ENCODE measurements around the gene PLAC9. TPM values are rescaled to one million over a fixed set of nuclear protein-coding genes. Genes with fewer than 3 reads are reported as not detected.

Gene PLAC9
- total and polyA plus RNA-seq, 9 donors = 81.2 to 137 (median 107) TPM

- Histone ChIP-seq H3K36me3 (ENCODE audit: control insufficient read depth, insufficient read depth, low read length) (peaks cover 73% of the 10 kb centered on the region), H3K4me3 (ENCODE audit: low read length) (no peak overlapping the region), H3K27me3 (ENCODE audit: control insufficient read depth, insufficient read depth, low read length) (no peaks in the 10 kb centered on the region), H3K27ac (ENCODE audit: low read length) (peak overlapping the region; percentile 62), H3K4me1 (ENCODE audit: control insufficient read depth, insufficient read depth, low read length) (peaks cover 56% of the 10 kb centered on the region), H3K9me3 (replicated peaks; ENCODE audit: control insufficient read depth, low read depth, low read length) (no peaks in the 10 kb centered on the region)
- DNase-seq = no peak
- WGBS (ENCODE audit: insufficient coverage) = 87% methylated on average over 19 of the region's 28 CpGs
Observed at GRCh38 chr10:80166581-80167470, 34.3 kb downstream of the PLAC9 start.

GRCh38 chr10:80167471-80168161, 35.1 kb downstream of the PLAC9 start:
- Histone ChIP-seq H3K36me3 (ENCODE audit: control insufficient read depth, insufficient read depth, low read length) (peaks cover 72% of the 10 kb centered on the region), H3K27me3 (ENCODE audit: control insufficient read depth, insufficient read depth, low read length) (no peaks in the 10 kb centered on the region), H3K4me3 (ENCODE audit: low read length) (no peak overlapping the region), H3K9me3 (replicated peaks; ENCODE audit: control insufficient read depth, low read depth, low read length) (no peaks in the 10 kb centered on the region), H3K27ac (ENCODE audit: low read length) (peak overlapping the region; percentile 62), H3K4me1 (ENCODE audit: control insufficient read depth, insufficient read depth, low read length) (peaks cover 53% of the 10 kb centered on the region)
- 76% methylated on average over 6 of the region's 8 CpGs for WGBS (ENCODE audit: insufficient coverage)
- no peak for DNase-seq

- no peak overlapping the region for H3K4me3 ChIP-seq (ENCODE audit: low read length)
- peaks cover 72% of the 10 kb centered on the region for H3K36me3 ChIP-seq (ENCODE audit: control insufficient read depth, insufficient read depth, low read length)
- no peaks in the 10 kb centered on the region for H3K27me3 ChIP-seq (ENCODE audit: control insufficient read depth, insufficient read depth, low read length)
- WGBS (ENCODE audit: insufficient coverage) = no CpG with 5 or more reads among the region's 7 CpGs
- H3K9me3 ChIP-seq (replicated peaks; ENCODE audit: control insufficient read depth, low read depth, low read length) = no peaks in the 10 kb centered on the region
- peaks cover 58% of the 10 kb centered on the region for H3K4me1 ChIP-seq (ENCODE audit: control insufficient read depth, insufficient read depth, low read length)
- peak overlapping the region; percentile 62 for H3K27ac ChIP-seq (ENCODE audit: low read length)
- no peak for DNase-seq
Observed at GRCh38 chr10:80168162-80168511, 35.6 kb downstream of the PLAC9 start.

GRCh38 chr10:80168679-80169380, 36.3 kb downstream of the PLAC9 start:
- WGBS (ENCODE audit: insufficient coverage) = 87% methylated on average over 11 of the region's 13 CpGs
- H3K4me1 ChIP-seq (ENCODE audit: control insufficient read depth, insufficient read depth, low read length) = peaks cover 63% of the 10 kb centered on the region
- peak overlapping the region; percentile 62 for H3K27ac ChIP-seq (ENCODE audit: low read length)

DNA sequence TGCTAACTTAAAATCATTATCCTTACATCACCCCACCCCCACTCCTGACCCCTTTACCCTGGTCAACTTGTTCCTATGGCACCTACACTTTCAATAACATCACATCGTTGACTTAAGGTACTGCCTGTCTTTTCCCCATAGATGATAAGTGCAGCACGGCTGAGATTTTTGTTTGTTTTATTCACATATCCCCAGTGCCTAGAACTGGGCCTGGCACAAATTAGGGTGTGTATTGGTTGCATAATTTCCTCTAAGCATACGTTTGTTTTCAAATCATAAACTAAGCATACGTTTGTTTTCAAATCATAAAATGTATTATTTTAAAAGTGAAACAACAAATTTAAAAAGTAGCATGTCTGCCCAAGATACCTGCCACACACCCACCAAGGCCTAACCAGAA, 37.5 kb downstream of the PLAC9 start:
- Histone ChIP-seq H3K4me3 (ENCODE audit: low read length) (no peak overlapping the region), H3K9me3 (replicated peaks; ENCODE audit: control insufficient read depth, low read depth, low read length) (no peaks in the 10 kb centered on the region), H3K36me3 (ENCODE audit: control insufficient read depth, insufficient read depth, low read length) (peaks cover 62% of the 10 kb centered on the region), H3K27ac (ENCODE audit: low read length) (no peak overlapping the region), H3K27me3 (ENCODE audit: control insufficient read depth, insufficient read depth, low read length) (no peaks in the 10 kb centered on the region), H3K4me1 (ENCODE audit: control insufficient read depth, insufficient read depth, low read length) (peaks cover 53% of the 10 kb centered on the region)
- WGBS (ENCODE audit: insufficient coverage) = no CpG with 5 or more reads among the region's 4 CpGs
- DNase-seq = no peak

More at GRCh38 chr10:80168679-80169380, 36.3 kb downstream of the PLAC9 start:
- Histone ChIP-seq H3K36me3 (ENCODE audit: control insufficient read depth, insufficient read depth, low read length) (peaks cover 68% of the 10 kb centered on the region), H3K27me3 (ENCODE audit: control insufficient read depth, insufficient read depth, low read length) (no peaks in the 10 kb centered on the region), H3K9me3 (replicated peaks; ENCODE audit: control insufficient read depth, low read depth, low read length) (no peaks in the 10 kb centered on the region), H3K4me3 (ENCODE audit: low read length) (no peak overlapping the region)
- DNase-seq = no peak

- WGBS (ENCODE audit: insufficient coverage) = 90% methylated on average over 6 of the region's 10 CpGs
- Histone ChIP-seq H3K9me3 (replicated peaks; ENCODE audit: control insufficient read depth, low read depth, low read length) (no peaks in the 10 kb centered on the region), H3K4me1 (ENCODE audit: control insufficient read depth, insufficient read depth, low read length) (peaks cover 46% of the 10 kb centered on the region), H3K4me3 (ENCODE audit: low read length) (no peak overlapping the region), H3K27ac (ENCODE audit: low read length) (no peak overlapping the region), H3K27me3 (ENCODE audit: control insufficient read depth, insufficient read depth, low read length) (no peaks in the 10 kb centered on the region), H3K36me3 (ENCODE audit: control insufficient read depth, insufficient read depth, low read length) (peaks cover 57% of the 10 kb centered on the region)
- DNase-seq = no peak
Observed at GRCh38 chr10:80170641-80171040, 38.1 kb downstream of the PLAC9 start.

DNA sequence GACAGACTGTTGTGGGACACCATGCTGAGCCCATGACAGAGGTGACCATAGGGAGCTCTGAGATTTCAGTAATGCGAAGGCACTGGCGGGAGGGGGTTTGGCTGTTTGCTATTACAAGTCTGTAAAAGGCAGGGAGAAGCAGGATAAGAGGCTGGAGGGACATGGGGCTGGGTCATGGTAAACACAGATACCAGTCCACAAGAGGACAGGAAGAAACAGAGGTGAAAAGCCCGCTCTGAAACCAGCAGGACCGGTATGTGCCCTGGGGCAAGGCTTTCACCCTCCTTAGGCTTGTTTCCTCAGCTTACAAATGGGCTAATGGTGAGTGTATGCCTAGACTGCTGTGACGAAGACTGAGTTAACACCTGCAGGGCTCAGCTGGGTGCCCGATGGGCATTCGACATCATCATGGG, 38.7 kb downstream of the PLAC9 start:
- no peaks in the 10 kb centered on the region for H3K9me3 ChIP-seq (replicated peaks; ENCODE audit: control insufficient read depth, low read depth, low read length)
- H3K4me1 ChIP-seq (ENCODE audit: control insufficient read depth, insufficient read depth, low read length) = peaks cover 42% of the 10 kb centered on the region
- 94% methylated on average over 6 of the region's 7 CpGs for WGBS (ENCODE audit: insufficient coverage)
- no peak overlapping the region for H3K4me3 ChIP-seq (ENCODE audit: low read length)
- no peaks in the 10 kb centered on the region for H3K27me3 ChIP-seq (ENCODE audit: control insufficient read depth, insufficient read depth, low read length)
- no peak overlapping the region for H3K27ac ChIP-seq (ENCODE audit: low read length)
- H3K36me3 ChIP-seq (ENCODE audit: control insufficient read depth, insufficient read depth, low read length) = peaks cover 52% of the 10 kb centered on the region
- DNase-seq = no peak

DNA sequence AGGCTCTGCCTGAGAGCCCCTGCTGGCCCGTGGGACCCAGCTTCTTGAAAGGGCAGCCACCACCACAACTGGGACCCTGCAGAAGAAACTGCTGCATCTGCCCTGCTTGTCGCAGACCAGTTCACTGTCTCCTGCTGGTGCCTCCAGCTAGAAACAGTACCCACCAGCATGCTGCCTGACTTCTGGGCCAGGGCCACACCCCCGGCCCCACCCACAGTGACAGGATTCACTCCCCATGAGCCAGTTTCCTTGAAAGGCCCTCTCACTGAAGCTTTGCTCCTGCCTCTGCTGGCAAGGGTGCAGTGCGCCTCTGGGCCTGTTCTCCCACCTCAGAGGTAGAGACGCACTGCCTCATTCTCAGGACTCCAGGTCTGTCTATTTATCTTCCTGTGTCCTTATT, 40.4 kb downstream of the PLAC9 start:
- H3K4me1 ChIP-seq (ENCODE audit: control insufficient read depth, insufficient read depth, low read length) = peaks cover 25% of the 10 kb centered on the region
- H3K4me3 ChIP-seq (ENCODE audit: low read length) = no peak overlapping the region
- no peak for DNase-seq
- no peaks in the 10 kb centered on the region for H3K9me3 ChIP-seq (replicated peaks; ENCODE audit: control insufficient read depth, low read depth, low read length)
- WGBS (ENCODE audit: insufficient coverage) = 82% methylated on average over 4 of the region's 5 CpGs
- peaks cover 42% of the 10 kb centered on the region for H3K36me3 ChIP-seq (ENCODE audit: control insufficient read depth, insufficient read depth, low read length)
- H3K27me3 ChIP-seq (ENCODE audit: control insufficient read depth, insufficient read depth, low read length) = no peaks in the 10 kb centered on the region
- H3K27ac ChIP-seq (ENCODE audit: low read length) = peak overlapping the region; percentile 21

GRCh38 chr10:80173466-80173865, 40.9 kb downstream of the PLAC9 start:
- H3K4me1 ChIP-seq (ENCODE audit: control insufficient read depth, insufficient read depth, low read length) = peaks cover 24% of the 10 kb centered on the region
- 52% methylated on average over 3 of the region's 6 CpGs for WGBS (ENCODE audit: insufficient coverage)

More at GRCh38 chr10:80173466-80173865, 40.9 kb downstream of the PLAC9 start:
- H3K27ac ChIP-seq (ENCODE audit: low read length) = peak overlapping the region; percentile 21
- H3K27me3 ChIP-seq (ENCODE audit: control insufficient read depth, insufficient read depth, low read length) = no peaks in the 10 kb centered on the region
- DNase-seq = no peak
- no peak overlapping the region for H3K4me3 ChIP-seq (ENCODE audit: low read length)
- H3K9me3 ChIP-seq (replicated peaks; ENCODE audit: control insufficient read depth, low read depth, low read length) = no peaks in the 10 kb centered on the region
- H3K36me3 ChIP-seq (ENCODE audit: control insufficient read depth, insufficient read depth, low read length) = peaks cover 42% of the 10 kb centered on the region

All from muscle of leg (tissue), 11 donors.